ENCODE data around the gene THSD4. TPM values are rescaled to one million over a fixed set of nuclear protein-coding genes. Genes with fewer than 3 reads are reported as not detected.

THSD4 gene
- total RNA-seq, 2 experiments from 2014 or later = not detected

DNA sequence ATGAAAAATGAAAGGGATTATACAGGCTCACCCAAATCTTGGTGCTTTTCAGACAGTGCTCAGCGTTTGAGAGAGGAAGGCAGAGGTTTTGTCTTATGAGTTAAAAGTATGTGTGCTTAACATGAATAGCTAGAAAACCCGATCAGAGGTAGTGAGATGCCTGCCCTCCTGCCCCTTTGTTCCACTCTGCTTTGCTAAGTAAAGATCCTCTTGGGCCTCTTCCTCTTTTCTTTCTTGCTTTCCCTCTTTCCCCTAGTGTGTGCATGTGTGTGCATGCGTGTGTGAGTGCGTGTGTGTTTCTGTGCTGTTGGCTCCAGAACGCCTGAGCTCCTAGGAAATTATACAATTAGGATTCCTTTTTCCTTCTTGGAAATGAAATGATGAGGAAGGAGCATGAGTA is 433.8 kb downstream of the THSD4 start:
- intact Hi-C loops (cut with micrococcal nuclease; ENCODE audit: unreplicated experiment) = no loop called here
- DNase-seq (ENCODE audit: low spot score) = no peak
- no peaks in the 10 kb centered on the region for H3K36me3 ChIP-seq (ENCODE audit: insufficient read depth, low read length)
- no peak overlapping the region for H3K4me2 ChIP-seq (ENCODE audit: low read length)
- H4K20me1 ChIP-seq (ENCODE audit: insufficient read depth, low read length) = no peaks in the 10 kb centered on the region
- H3K79me2 ChIP-seq (ENCODE audit: insufficient read depth, low read depth, low read length) = no peaks in the 10 kb centered on the region
- no peaks in the 10 kb centered on the region for H3K9me3 ChIP-seq (ENCODE audit: low read length)
- no TSS peak for BruUV-seq (replicated peaks)
- TF ChIP-seq, protein P1, sequence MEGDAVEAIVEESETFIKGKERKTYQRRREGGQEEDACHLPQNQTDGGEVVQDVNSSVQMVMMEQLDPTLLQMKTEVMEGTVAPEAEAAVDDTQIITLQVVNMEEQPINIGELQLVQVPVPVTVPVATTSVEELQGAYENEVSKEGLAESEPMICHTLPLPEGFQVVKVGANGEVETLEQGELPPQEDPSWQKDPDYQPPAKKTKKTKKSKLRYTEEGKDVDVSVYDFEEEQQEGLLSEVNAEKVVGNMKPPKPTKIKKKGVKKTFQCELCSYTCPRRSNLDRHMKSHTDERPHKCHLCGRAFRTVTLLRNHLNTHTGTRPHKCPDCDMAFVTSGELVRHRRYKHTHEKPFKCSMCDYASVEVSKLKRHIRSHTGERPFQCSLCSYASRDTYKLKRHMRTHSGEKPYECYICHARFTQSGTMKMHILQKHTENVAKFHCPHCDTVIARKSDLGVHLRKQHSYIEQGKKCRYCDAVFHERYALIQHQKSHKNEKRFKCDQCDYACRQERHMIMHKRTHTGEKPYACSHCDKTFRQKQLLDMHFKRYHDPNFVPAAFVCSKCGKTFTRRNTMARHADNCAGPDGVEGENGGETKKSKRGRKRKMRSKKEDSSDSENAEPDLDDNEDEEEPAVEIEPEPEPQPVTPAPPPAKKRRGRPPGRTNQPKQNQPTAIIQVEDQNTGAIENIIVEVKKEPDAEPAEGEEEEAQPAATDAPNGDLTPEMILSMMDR (conservative IDR thresholded peaks at IDR 0.05; ENCODE audit: low read length) = no peak
- TF ChIP-seq EZH2phosphoT487 (IDR thresholded peaks at IDR 0.05; ENCODE audit: borderline replicate concordance, low read depth, low read length) = no peak
- no peak overlapping the region for H3K4me3 ChIP-seq (ENCODE audit: low read depth, low read length, poor library complexity, severe bottlenecking)
- H3K4me1 ChIP-seq (ENCODE audit: insufficient read depth, low read length, poor library complexity, severe bottlenecking) = no peaks in the 10 kb centered on the region
- H3K27ac ChIP-seq (ENCODE audit: low read depth, low read length, poor library complexity, severe bottlenecking) = no peak overlapping the region
- POLR2A ChIA-PET = no interaction called here
- CTCF ChIA-PET (ENCODE audit: unreplicated experiment) = no interaction called here
- no peak overlapping the region for H2AFZ ChIP-seq (ENCODE audit: low read length)
- H3K9me2 ChIP-seq (ENCODE audit: insufficient read depth, low read length) = no peaks in the 10 kb centered on the region

DNA sequence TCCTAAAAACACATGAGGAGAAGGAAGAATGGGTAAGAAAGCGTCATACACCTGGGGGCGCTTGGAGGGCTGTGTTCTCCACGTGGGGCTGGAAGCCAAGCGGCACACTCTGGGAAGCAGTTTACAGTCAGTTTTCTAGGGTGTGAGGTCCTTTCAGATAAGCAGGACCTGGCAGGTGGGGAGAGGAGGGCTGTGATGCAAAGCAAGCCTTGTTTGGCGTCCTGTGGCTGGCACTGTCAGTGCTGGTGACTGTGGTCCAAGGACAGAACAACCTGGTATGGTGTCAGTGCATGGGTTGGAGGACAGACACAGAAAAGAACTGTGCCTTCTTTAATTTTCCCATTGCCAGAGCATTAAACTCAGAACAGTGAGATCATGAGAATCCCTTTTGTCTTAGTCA is 434.4 kb downstream of the THSD4 start:
- Histone ChIP-seq H3K4me1 (ENCODE audit: insufficient read depth, low read length, poor library complexity, severe bottlenecking) (no peaks in the 10 kb centered on the region), H3K4me3 (ENCODE audit: low read depth, low read length, poor library complexity, severe bottlenecking) (no peak overlapping the region), H3K36me3 (ENCODE audit: insufficient read depth, low read length) (no peaks in the 10 kb centered on the region), H3K27ac (ENCODE audit: low read depth, low read length, poor library complexity, severe bottlenecking) (no peak overlapping the region), H3K9me2 (ENCODE audit: insufficient read depth, low read length) (no peaks in the 10 kb centered on the region), H3K79me2 (ENCODE audit: insufficient read depth, low read depth, low read length) (no peaks in the 10 kb centered on the region), H3K4me2 (ENCODE audit: low read length) (no peak overlapping the region), H3K9me3 (ENCODE audit: low read length) (no peaks in the 10 kb centered on the region), H4K20me1 (ENCODE audit: insufficient read depth, low read length) (no peaks in the 10 kb centered on the region), H2AFZ (ENCODE audit: low read length) (no peak overlapping the region)
- POLR2A ChIA-PET = no interaction called here
- TF ChIP-seq EZH2phosphoT487 (IDR thresholded peaks at IDR 0.05; ENCODE audit: borderline replicate concordance, low read depth, low read length) = no peak
- TF ChIP-seq, protein P1 (conservative IDR thresholded peaks at IDR 0.05; ENCODE audit: low read length) = no peak
- intact Hi-C loops (cut with micrococcal nuclease; ENCODE audit: unreplicated experiment) = no loop called here
- CTCF ChIA-PET (ENCODE audit: unreplicated experiment) = no interaction called here
- DNase-seq (ENCODE audit: low spot score) = no peak
- no TSS peak for BruUV-seq (replicated peaks)

DNA sequence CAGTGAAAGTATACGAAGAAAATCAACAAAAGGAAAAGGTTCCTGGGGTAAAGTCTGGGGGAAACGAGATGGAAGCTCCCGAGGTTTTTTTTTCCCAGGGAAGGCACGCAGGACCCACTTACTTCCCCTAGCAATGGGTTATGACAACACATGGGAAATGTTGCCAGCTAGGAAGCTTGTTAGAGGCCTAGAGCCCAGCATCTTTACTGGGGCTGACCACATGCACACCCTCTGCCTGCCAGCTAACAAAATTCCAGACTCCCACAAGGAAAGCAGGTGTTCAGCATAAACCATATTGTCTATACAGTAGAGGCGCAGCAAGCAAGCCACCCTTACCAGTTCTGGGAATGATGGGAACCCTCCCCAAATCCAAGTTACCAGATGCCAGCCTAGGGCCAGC is 436.3 kb downstream of the THSD4 start:
- Histone ChIP-seq H2AFZ (ENCODE audit: low read length) (no peak overlapping the region), H3K9me2 (ENCODE audit: insufficient read depth, low read length) (no peaks in the 10 kb centered on the region), H3K36me3 (ENCODE audit: insufficient read depth, low read length) (no peaks in the 10 kb centered on the region), H3K4me2 (ENCODE audit: low read length) (no peak overlapping the region), H3K9me3 (ENCODE audit: low read length) (no peaks in the 10 kb centered on the region), H3K79me2 (ENCODE audit: insufficient read depth, low read depth, low read length) (no peaks in the 10 kb centered on the region), H3K27ac (ENCODE audit: low read depth, low read length, poor library complexity, severe bottlenecking) (no peak overlapping the region), H4K20me1 (ENCODE audit: insufficient read depth, low read length) (no peaks in the 10 kb centered on the region), H3K4me1 (ENCODE audit: insufficient read depth, low read length, poor library complexity, severe bottlenecking) (no peaks in the 10 kb centered on the region), H3K4me3 (ENCODE audit: low read depth, low read length, poor library complexity, severe bottlenecking) (no peak overlapping the region)
- TF ChIP-seq EZH2phosphoT487 (IDR thresholded peaks at IDR 0.05; ENCODE audit: borderline replicate concordance, low read depth, low read length) = no peak
- TF ChIP-seq, protein P1 (conservative IDR thresholded peaks at IDR 0.05; ENCODE audit: low read length) = no peak
- ChIA-PET POLR2A (no interaction called here), CTCF (ENCODE audit: unreplicated experiment) (no interaction called here)
- DNase-seq (ENCODE audit: low spot score) = no peak
- no TSS peak for BruUV-seq (replicated peaks)
- intact Hi-C loops (cut with micrococcal nuclease; ENCODE audit: unreplicated experiment) = no loop called here
